Muscle of arm (tissue), 12 donors: ENCODE measurements around the gene DPYSL5. TPM values are rescaled to one million over a fixed set of nuclear protein-coding genes. Genes with fewer than 3 reads are reported as not detected.
"Not testable (repeated sequence)": the region's sequence is repeated elsewhere in the genome, so short reads cannot be mapped to it uniquely, and the experiment has no call there.

Experiments
- DNase-seq: peaks from one replicate; pipeline ENCODE4 v3.0.0-alpha.2; 2013
- polyA plus RNA-seq, 12 donors: library from polyadenylated mRNA; unstranded; fragments of 120-200 nt; gene quantifications; one replicate each; pipeline ENCODE4 v1.2.1, GENCODE V29; 2013; ENCODE audit not compliant: insufficient read length in 12 of 12

DPYSL5 gene
- polyA plus RNA-seq, 12 donors = 8.2 to 24.2 (median 21.2) TPM; not detected in 1

- no peak for DNase-seq
These were observed 16.7 kb downstream of the DPYSL5 start for GRCh38 chr2:26864646-26865045.

GRCh38 chr2:26870585-26871095, 22.7 kb downstream of the DPYSL5 start:
- no peak for DNase-seq

- DNase-seq = no peak
These were observed 25.5 kb downstream of the DPYSL5 start for GRCh38 chr2:26873286-26873983.

- DNase-seq = no peak
These were observed 26.6 kb downstream of the DPYSL5 start for GRCh38 chr2:26874514-26874913.

GRCh38 chr2:26875065-26875634, 27.2 kb downstream of the DPYSL5 start:
- no peak for DNase-seq

- no peak for DNase-seq
These were observed 27.9 kb downstream of the DPYSL5 start for GRCh38 chr2:26875808-26876207.

- no peak for DNase-seq
These were observed 28.3 kb downstream of the DPYSL5 start for GRCh38 chr2:26876260-26876659.

- no peak for DNase-seq
These were observed 29.3 kb downstream of the DPYSL5 start for GRCh38 chr2:26877276-26877675.

GRCh38 chr2:26880161-26880560, 32.2 kb downstream of the DPYSL5 start:
- DNase-seq = no peak

GRCh38 chr2:26880910-26881435, 33.0 kb downstream of the DPYSL5 start:
- DNase-seq = no peak

GRCh38 chr2:26882220-26882619, 34.3 kb downstream of the DPYSL5 start:
- DNase-seq = not testable (repeated sequence)

- no peak for DNase-seq
These were observed 36.0 kb downstream of the DPYSL5 start for GRCh38 chr2:26883956-26884355.

- no peak for DNase-seq
These were observed 36.6 kb downstream of the DPYSL5 start for GRCh38 chr2:26884486-26884885.

GRCh38 chr2:26885651-26886329, 37.9 kb downstream of the DPYSL5 start:
- DNase-seq = no peak

- no peak for DNase-seq
These were observed 38.8 kb downstream of the DPYSL5 start for GRCh38 chr2:26886736-26887135.

GRCh38 chr2:26887151-26887550, 39.2 kb downstream of the DPYSL5 start:
- no peak for DNase-seq

- DNase-seq = no peak
These were observed 41.9 kb downstream of the DPYSL5 start for GRCh38 chr2:26889796-26890195.

- DNase-seq = no peak
These were observed 42.5 kb downstream of the DPYSL5 start for GRCh38 chr2:26890341-26891000.

GRCh38 chr2:26892133-26892532, 44.2 kb downstream of the DPYSL5 start:
- DNase-seq = no peak

- no peak for DNase-seq
These were observed 45.1 kb downstream of the DPYSL5 start for GRCh38 chr2:26892922-26893524.

- no peak for DNase-seq
These were observed 46.2 kb downstream of the DPYSL5 start for GRCh38 chr2:26894136-26894535.
